HG03135 (cell line): ENCODE measurements around the gene DMRT3.

Source experiments
- ATAC-seq: cut with Tn5 transposase; IDR thresholded peaks from one replicate; pipeline ENCODE4 v1.9.1; 2021; ENCODE audit warnings: mild to moderate bottlenecking, moderate library complexity; ENCODE audit not compliant: unreplicated experiment

The DMRT3 gene

DNA sequence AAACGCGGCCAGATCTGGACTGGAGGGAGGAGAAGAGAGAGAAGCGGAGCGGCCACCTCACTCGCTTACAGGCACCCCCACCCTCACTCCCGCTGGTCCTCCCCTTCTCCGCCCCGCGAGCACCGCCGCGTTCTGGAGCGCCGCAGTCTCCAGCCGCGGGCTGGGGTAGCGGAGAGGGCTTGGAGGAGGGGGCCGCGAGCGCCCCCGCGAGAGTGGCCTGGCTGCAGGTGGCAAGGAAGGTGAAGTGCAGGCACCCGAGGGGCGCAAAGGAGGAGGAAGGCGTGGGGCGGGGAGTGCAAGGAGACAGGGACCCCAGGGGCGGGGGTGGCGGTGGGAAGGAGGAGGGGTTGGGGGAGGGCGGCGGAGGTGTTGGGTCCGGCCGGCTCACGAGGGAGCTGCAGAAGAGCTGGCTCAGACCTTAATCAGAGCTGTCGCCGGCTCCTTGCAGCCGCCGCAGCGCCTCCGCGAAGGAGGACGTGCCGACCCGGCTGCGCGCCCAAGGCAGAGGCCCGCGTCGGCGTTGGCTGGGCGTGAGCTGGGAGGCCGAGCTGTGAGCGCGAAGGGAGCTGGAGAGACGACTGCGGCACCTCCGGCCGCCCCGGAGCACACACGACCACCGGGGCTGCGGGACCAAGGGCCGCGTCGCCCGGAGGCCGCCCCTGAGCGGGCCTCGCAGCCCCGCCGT is at the start of gene DMRT3:
Gene DMRT3, plus strand, starts transcription at position 398 of the 685 bp plus-strand sequence. CDS start 347 bp downstream, outside the sequence.
- ATAC-seq, result no peak

GRCh38 chr9:926976-927375 is 49.5 kb upstream of the DMRT3 start:
- ATAC-seq, result no peak

DNA sequence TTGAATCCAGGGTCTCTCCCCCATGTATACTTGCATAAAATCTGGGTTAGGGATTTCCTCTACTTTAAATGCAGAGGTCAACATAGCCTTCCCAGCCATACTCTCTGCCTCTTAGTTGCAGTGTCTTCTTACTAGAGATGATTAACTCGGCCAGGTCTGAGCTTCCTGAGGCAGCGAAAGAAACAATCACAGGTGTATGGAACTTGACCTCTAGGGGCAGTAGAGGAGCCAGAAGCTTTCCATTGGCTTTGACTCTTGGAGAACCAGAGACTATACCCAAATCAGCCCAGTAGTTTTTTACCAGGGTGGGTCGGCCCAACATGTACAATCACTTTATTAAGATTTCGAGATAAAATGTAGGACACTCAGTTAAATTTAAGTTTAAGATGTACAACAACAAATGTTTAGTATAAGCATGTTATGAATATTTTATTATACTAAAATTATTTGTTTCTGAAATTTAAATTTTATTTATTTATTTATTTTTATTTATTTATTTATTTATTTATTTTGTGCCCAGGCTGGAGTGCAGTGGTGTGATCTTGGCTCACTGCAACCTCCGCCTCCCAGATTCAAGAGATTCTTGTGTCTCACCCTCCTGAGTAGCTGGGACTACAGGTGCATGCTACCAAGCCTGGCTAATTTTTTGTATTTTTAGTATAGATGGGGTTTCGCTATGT is 48.0 kb upstream of the DMRT3 start:
- no peak for ATAC-seq

- ATAC-seq, result no peak
These were observed 46.7 kb upstream of the DMRT3 start for GRCh38 chr9:929719-930118.

- no peak for ATAC-seq
These were observed 43.1 kb upstream of the DMRT3 start for GRCh38 chr9:933356-933755.

DNA sequence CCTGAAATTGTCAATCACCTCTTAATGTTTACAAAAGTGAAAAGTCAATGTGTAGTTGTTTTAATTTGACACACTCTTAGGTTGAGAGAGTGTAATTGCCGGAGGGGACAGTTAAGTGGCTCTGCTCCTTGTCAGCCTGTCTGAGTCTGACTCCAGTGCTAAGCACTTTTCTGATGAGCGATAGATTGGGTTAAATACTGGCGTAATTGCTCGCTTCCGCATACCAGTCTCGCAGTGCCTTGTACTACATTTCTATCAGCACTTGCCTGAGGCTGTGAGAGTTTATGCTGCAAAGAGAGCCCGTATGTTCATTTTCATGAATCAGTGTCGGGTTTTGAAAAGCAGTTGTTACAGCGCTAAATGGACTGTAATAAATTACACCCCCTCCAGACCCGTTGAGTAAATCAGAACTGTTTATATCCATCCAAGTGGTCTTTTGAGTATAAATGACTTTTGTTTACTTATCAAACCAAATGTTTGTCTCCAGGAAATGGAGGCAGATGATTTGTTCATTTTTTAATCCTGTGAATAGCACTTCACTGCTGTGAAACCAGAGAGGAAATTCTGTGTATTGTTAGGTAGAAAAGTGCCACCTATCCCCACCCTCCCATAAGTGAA is 41.0 kb upstream of the DMRT3 start:
- ATAC-seq, result no peak

DNA sequence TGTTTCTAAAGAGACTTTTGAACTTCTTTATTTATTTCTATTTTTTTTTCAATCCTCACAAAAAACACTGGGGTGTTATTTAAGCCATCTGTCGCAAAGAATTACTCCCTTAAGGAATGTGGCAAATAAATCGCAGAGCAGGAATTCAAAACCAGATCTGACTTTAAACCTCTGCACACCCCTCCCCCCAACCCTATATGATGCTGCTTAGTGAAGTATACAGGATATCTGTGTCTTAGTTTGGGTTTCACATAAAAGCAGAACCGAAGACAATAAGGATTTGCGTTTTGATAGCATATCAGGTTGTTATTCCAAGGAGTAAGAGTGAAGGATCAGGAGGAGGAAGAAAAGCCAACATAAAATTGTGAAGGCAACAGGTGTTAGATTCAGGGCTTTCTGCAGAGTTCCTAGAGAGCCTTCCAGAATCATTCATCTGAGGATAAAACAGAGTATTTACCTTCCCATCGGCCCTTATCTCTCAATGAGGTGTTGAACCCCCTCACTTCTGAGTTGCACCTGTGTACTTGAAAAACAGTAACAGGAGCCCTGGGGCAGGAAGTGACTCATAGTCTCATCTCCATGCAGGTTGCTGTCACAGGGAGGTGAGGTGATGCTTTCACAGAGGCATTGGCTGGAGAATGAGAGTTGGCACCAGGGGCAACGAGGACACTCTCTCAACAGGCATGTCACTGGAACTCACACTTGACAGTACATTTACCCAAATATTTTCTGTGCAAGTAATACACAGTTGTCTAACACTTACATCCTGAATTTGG is 33.5 kb upstream of the DMRT3 start:
- ATAC-seq, result no peak

GRCh38 chr9:947985-948384 is 28.5 kb upstream of the DMRT3 start:
- ATAC-seq, result no peak

DNA sequence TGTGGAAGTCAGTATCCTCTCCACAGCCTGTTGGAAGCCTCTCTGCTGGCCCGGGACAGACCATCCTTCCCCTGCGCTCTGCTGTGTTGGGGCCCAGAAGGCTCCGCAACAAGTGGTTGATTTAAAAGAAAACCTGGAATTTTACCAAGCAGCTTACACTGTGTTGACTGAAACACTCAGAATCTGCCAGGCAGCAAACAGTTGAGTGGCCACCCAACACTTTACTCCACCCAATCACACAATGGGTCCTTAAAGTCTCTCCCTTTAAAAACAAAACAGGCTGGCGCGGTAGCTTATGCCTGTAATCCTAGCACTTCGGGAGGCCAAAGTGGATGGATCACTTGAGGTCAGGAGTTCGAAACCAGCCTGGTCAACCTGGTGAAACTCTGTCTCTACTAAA is 28.0 kb upstream of the DMRT3 start:
- ATAC-seq, result no peak

GRCh38 chr9:950139-950538 is 26.3 kb upstream of the DMRT3 start:
- no peak for ATAC-seq

- no peak for ATAC-seq
These were observed 23.9 kb upstream of the DMRT3 start for GRCh38 chr9:952546-952945.

DNA sequence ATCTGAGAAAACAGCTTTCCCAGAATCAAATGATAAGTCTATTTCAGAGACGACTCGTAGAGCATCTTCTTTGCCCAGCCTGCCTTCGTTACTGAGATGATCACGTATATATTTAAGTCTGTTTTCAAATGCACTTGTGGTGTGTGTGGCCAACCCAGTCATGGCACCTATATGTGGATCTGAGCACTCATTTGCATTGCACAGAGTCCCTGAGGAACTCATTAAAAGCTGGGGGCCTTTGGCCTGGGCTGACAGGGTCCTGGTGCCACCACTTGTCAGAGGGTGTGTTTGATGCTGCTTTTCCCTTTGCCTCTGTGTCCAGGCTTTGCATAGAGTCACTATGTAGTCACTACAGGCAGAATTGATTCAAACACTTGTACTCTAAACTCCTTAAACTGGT is 17.4 kb upstream of the DMRT3 start:
- ATAC-seq, result no peak

DNA sequence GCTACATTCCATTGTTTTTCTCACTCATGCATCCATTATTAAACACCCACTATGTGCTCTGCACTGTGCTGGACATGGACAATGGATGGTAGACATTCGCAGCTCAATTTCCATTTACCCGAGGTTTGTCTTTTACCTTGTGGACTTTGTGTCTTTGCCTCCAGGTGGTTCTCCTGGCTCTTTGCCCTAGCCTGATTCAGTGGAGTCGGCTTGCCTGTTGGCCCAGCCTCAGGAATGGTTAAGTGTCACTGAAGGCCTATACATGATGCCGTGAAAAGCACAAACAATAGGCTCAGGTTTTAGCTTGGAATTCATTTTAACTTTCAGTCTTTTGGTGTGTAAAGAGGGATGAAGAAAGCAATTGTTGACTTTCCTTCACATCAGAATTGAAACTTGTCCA is 16.5 kb upstream of the DMRT3 start:
- ATAC-seq, result no peak

GRCh38 chr9:962023-962422 is 14.4 kb upstream of the DMRT3 start:
- no peak for ATAC-seq

DNA sequence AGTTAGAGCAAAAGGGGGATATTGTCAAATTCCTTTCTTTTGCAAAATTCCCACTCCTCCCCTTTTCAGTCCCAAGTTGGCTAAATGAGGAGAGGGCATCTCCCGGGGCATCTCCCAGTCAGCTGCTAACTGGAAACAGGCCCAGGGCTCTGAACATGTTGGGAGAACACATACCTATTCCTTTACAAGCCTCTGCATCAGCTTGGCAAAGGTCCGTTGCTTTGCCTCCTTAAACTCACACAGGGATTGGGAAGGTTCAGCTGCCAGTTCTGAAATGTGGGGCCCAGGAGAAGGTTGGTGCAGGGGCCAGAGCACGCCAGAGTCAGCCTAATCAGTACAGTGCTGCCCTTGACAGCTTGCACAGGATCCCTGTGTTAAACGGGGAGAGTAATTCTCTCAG is 11.0 kb upstream of the DMRT3 start:
- no peak for ATAC-seq

DNA sequence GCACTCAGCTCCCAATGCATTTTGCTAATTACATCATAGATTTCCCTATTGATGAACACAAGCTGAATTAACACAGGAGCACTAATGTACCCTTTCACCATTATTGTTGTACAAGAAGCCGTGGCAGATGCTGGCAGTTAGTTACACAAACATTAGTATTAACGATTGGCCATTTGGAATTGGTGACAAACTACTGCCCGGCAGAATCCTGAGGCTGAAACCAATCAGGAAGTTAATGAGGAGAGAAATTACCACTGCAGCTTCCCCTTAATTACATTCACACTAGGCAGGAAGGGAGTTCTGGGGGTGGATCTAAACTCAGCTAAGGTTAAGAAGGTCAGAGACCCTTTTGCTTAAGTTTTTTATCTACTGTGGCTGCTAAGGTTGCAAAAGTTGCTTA is 9.6 kb upstream of the DMRT3 start:
- no peak for ATAC-seq

DNA sequence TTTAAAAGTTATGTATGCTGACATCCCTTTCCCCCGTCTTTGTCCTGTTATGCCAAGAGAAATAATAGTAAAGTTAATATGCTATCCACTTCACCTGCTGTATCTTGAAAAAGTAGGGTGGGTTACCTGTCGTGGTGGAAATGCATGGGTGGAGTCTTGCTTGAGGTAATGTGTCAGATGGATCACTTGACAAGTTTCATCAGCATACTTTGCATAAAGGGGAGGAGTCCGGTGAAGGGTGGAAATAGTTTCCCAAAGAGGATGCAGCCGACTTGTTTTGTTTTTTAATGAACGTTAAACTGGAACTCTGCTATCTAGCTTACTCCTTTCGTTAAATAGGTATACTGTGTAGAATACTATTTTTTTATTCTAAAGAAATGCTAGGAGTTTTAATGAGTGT is 9.0 kb upstream of the DMRT3 start:
- ATAC-seq, result no peak

- no peak for ATAC-seq
These were observed 8.4 kb upstream of the DMRT3 start for GRCh38 chr9:967903-968641.

DNA sequence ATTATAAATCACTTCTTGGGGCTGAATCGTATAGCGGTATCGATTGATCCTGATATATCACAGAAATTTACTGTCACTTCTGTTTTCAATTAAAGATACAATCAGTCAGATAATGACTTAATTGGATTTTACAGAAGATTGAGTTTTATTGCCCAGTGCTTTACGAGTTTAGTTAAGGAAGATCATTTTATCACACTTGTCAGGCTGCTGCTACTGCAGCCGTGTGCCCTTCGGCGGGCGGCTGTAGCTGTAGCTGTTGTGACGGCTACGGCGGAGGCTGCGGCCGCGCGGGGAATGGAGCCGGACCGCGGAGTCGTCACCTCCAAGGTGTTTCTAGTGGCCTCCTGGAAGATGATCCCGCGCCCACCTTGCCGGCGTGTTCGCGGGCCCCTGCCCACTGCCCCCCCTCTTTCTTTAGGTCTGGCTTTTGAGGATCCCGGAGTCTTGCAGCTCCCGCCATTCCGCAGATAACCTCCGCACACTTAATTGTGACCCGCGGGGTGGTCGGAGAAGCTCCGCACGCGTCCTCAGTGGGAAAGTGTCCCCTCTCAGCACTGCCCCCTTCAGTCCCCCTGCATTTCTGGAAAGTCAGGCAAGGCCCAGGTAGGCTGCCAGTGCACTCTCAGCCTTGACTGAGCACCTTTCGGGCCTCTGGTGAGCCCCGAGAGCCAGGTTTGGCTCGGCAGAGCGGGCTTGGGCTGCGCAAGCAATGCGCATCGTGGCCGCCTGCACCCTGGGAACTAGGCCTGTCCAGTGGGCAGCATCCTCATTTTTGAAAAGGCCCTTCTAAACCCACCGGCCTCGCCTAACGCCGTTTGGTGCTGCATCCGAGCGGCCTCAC is 6.9 kb upstream of the DMRT3 start:
- ATAC-seq, result no peak
